ENCODE data around the gene TTC32. TPM values are rescaled to one million over a fixed set of nuclear protein-coding genes. Genes with fewer than 3 reads are reported as not detected.

TTC32 gene
- total RNA-seq, 1 experiment from 2014 or later = 9.9 TPM

DNA sequence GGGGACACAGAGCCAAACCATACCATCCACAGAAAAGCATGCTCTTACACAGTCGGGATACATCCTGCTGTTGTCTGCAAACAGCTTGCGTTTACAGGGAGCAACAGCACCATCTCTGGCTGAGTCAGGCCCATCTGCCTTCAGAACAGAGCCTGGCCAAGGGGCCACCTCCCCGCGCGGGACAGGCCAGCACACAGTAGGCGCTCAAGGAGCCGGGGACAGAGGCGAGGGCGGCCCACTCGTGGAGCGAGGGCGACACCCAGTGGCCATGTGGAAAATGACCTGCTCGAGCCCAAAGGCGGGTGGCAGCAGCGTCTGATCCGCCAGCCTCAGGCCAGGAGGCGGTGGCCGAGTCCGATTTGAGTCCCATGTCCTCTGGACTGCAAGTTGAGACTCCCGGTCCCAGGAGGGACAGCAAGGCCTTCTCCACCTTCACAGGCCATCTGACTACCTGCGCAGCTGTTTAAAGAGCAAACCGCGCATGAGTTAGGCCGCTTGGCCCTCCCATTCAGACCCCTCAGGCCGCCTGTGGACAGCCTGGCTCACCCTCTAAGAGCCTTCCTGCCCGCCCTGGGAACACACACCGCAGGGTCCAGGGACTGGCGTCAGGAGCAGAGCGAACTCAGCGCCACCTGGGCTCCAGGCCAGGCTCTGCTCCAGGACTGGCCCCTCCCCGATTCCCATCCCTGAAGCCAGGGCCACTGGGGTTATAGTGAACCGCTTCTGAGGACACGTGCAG lies 38.3 kb downstream of the TTC32 start (continued):
- peak; percentile 45; the same call in 1 of the 2 replicates for TF ChIP-seq GABPB1 (CRISPR knock-in tag; IDR thresholded peaks at IDR 0.05)
- peak; percentile 54; the same call in 1 of the 2 replicates for TF ChIP-seq SP1 (CRISPR knock-in tag; conservative IDR thresholded peaks at IDR 0.05)
- TF ChIP-seq CBFB (CRISPR knock-in tag; IDR thresholded peaks at IDR 0.05; ENCODE audit: low read depth) = 0 out of 2 replicates have a peak, but pooled peaks have one; percentile 71
- TF ChIP-seq FOXP1 (CRISPR knock-in tag; IDR thresholded peaks at IDR 0.05; ENCODE audit: borderline replicate concordance) = peak; percentile 79
- no peak for TF ChIP-seq OVOL2 (CRISPR knock-in tag; IDR thresholded peaks at IDR 0.05; ENCODE audit: borderline replicate concordance)
- TF ChIP-seq FOXK1 (CRISPR knock-in tag; IDR thresholded peaks at IDR 0.05) = no peak
- TF ChIP-seq IRF1 (CRISPR knock-in tag; IDR thresholded peaks at IDR 0.05) = no peak

DNA sequence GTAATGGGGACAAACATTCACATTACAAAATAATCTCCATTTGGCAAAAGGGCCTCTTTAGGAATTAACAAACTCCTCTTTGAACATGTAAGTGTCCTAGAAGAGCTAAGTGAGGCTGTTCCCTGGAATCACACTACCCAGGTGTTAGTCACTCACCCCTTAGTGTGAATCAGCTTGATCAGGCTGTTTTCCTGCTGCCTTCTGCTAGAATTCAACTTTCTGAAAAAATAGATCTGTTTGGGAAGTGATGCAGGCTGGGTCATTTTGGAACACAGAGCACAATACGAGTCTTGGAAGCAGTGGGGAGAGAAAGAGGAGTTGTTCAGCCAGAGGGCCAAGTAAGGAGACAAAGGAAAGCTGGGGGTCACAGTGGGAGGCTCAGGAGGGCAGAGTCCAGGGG lies 40.0 kb downstream of the TTC32 start:
- no peaks in the 10 kb centered on the region for H3K9me3 Mint-ChIP-seq
- TF ChIP-seq HMGXB4 (CRISPR knock-in tag; IDR thresholded peaks at IDR 0.05) (no peak), GRHL2 (CRISPR knock-in tag; IDR thresholded peaks at IDR 0.05; ENCODE audit: insufficient replicate concordance, severe bottlenecking) (no peak), NFYB (CRISPR knock-in tag; conservative IDR thresholded peaks at IDR 0.05; ENCODE audit: low read depth) (no peak), ZNF121 (CRISPR knock-in tag; IDR thresholded peaks at IDR 0.05) (no peak), JUN (CRISPR knock-in tag; IDR thresholded peaks at IDR 0.05) (no peak), EMX1 (CRISPR knock-in tag; IDR thresholded peaks at IDR 0.05) (no peak), RELA (CRISPR knock-in tag; IDR thresholded peaks at IDR 0.05; ENCODE audit: borderline replicate concordance) (no peak), ETV6 (CRISPR knock-in tag; IDR thresholded peaks at IDR 0.05) (no peak), FOXP4 (CRISPR knock-in tag; IDR thresholded peaks at IDR 0.05) (no peak), TP53 (CRISPR knock-in tag; IDR thresholded peaks at IDR 0.05) (no peak), ZNF317 (CRISPR knock-in tag; IDR thresholded peaks at IDR 0.05; ENCODE audit: borderline replicate concordance, low read depth) (no peak)
- TF ChIP-seq, protein P1, sequence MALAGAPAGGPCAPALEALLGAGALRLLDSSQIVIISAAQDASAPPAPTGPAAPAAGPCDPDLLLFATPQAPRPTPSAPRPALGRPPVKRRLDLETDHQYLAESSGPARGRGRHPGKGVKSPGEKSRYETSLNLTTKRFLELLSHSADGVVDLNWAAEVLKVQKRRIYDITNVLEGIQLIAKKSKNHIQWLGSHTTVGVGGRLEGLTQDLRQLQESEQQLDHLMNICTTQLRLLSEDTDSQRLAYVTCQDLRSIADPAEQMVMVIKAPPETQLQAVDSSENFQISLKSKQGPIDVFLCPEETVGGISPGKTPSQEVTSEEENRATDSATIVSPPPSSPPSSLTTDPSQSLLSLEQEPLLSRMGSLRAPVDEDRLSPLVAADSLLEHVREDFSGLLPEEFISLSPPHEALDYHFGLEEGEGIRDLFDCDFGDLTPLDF (CRISPR knock-in tag; IDR thresholded peaks at IDR 0.05) = no peak
- TF ChIP-seq, protein P2, sequence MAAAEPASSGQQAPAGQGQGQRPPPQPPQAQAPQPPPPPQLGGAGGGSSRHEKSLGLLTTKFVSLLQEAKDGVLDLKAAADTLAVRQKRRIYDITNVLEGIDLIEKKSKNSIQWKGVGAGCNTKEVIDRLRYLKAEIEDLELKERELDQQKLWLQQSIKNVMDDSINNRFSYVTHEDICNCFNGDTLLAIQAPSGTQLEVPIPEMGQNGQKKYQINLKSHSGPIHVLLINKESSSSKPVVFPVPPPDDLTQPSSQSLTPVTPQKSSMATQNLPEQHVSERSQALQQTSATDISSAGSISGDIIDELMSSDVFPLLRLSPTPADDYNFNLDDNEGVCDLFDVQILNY (CRISPR knock-in tag; IDR thresholded peaks at IDR 0.05) = no peak
- TF ChIP-seq, protein P3, sequence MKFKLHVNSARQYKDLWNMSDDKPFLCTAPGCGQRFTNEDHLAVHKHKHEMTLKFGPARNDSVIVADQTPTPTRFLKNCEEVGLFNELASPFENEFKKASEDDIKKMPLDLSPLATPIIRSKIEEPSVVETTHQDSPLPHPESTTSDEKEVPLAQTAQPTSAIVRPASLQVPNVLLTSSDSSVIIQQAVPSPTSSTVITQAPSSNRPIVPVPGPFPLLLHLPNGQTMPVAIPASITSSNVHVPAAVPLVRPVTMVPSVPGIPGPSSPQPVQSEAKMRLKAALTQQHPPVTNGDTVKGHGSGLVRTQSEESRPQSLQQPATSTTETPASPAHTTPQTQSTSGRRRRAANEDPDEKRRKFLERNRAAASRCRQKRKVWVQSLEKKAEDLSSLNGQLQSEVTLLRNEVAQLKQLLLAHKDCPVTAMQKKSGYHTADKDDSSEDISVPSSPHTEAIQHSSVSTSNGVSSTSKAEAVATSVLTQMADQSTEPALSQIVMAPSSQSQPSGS (CRISPR knock-in tag; IDR thresholded peaks at IDR 0.05; ENCODE audit: borderline replicate concordance, low read depth) = no peak
- TF ChIP-seq, protein P4, sequence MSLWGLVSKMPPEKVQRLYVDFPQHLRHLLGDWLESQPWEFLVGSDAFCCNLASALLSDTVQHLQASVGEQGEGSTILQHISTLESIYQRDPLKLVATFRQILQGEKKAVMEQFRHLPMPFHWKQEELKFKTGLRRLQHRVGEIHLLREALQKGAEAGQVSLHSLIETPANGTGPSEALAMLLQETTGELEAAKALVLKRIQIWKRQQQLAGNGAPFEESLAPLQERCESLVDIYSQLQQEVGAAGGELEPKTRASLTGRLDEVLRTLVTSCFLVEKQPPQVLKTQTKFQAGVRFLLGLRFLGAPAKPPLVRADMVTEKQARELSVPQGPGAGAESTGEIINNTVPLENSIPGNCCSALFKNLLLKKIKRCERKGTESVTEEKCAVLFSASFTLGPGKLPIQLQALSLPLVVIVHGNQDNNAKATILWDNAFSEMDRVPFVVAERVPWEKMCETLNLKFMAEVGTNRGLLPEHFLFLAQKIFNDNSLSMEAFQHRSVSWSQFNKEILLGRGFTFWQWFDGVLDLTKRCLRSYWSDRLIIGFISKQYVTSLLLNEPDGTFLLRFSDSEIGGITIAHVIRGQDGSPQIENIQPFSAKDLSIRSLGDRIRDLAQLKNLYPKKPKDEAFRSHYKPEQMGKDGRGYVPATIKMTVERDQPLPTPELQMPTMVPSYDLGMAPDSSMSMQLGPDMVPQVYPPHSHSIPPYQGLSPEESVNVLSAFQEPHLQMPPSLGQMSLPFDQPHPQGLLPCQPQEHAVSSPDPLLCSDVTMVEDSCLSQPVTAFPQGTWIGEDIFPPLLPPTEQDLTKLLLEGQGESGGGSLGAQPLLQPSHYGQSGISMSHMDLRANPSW (CRISPR knock-in tag; conservative IDR thresholded peaks at IDR 0.05; ENCODE audit: low read depth) = no peak
- no peak overlapping the region for H3K4me3 Mint-ChIP-seq
- no peak for ATAC-seq
- ChIA-PET POLR2A (no interaction called here), CTCF (interaction anchor here (1.5 to 1.6 kb wide), 2 partner anchors 11 to 114 kb away, joined by 4 to 14 read pairs; no protein-coding TSS in a partner anchor)
- H3K36me3 Mint-ChIP-seq = no peaks in the 10 kb centered on the region
- H3K27ac Mint-ChIP-seq = no peak overlapping the region
- 0 out of 2 replicates have a peak, but pooled peaks cover 5% of the 10 kb centered on the region for H3K27me3 Mint-ChIP-seq (ENCODE audit: low read depth)
- peaks cover 8% of the 10 kb centered on the region; the same call in 1 of the 2 replicates for H3K4me1 Mint-ChIP-seq
- no peak for DNase-seq (ENCODE audit: low spot score)
